Astrocyte (in vitro differentiated cells and primary cell): ENCODE data around the gene HNF1B.

Source experiments
- CTCF ChIP-seq: IDR thresholded peaks from 2 replicates; pipeline ENCODE4 v1.5.1; 2011; ENCODE audit warnings: low read depth, mild to moderate bottlenecking, inconsistent platforms, low read length, moderate library complexity; ENCODE audit not compliant: insufficient read depth
- EZH2 ChIP-seq: IDR thresholded peaks from 2 replicates; pipeline ENCODE4 v1.6.1; 2012; ENCODE audit warnings: mild to moderate bottlenecking, low read length, inconsistent platforms; ENCODE audit not compliant: insufficient read depth

- TF ChIP-seq CTCF (no peak), EZH2 (peak; percentile 98)
These were observed 1.9 kb downstream of the HNF1B start for GRCh38 chr17:37742762-37743611.
